Breast epithelium (tissue), 4 donors: ENCODE measurements around the gene AMD1. TPM values are rescaled to one million over a fixed set of nuclear protein-coding genes. Genes with fewer than 3 reads are reported as not detected.
"Not testable (repeated sequence)": the region's sequence is repeated elsewhere in the genome, so short reads cannot be mapped to it uniquely, and the experiment has no call there.

ENCODE experiments used
- DNase-seq, 2 donors: peaks; one replicate each; pipeline ENCODE4 v3.0.0-alpha.2; 2019; ENCODE audit warnings: low spot score in 2 of 2
- H3K27ac ChIP-seq, 2 donors: fragments of 200-600 bp; sonication (generic) in 1 of 2; one replicate each; pipeline ENCODE4 v1.5.1; 2016 to 2019; ENCODE audit warnings: mild to moderate bottlenecking in 1 of 2
- H3K27me3 ChIP-seq, 2 donors: fragments of 200-600 bp; sonication (generic) in 1 of 2; one replicate each; pipeline versions ENCODE4 v1.5.1 to v1.6.0; 2017 to 2019; ENCODE audit warnings: control low read depth in 1 of 2, mild to moderate bottlenecking in 1 of 2
- H3K36me3 ChIP-seq: fragments of 200-600 bp; one replicate; pipeline ENCODE4 v1.5.1; 2019
- H3K4me1 ChIP-seq, 2 donors: fragments of 200-600 bp; sonication (generic); one replicate each; pipeline ENCODE4 v1.5.1; 2016 to 2019; ENCODE audit warnings: control low read depth in 1 of 2
- H3K4me3 ChIP-seq, 3 donors: fragments of 200-600 bp; sonication (generic); 1 replicate in 2 of 3; 2 replicates in 1 of 3; pipeline ENCODE4 v1.5.1; 2016 to 2019; ENCODE audit warnings: mild to moderate bottlenecking in 3 of 3, moderate library complexity in 2 of 3
- H3K9me3 ChIP-seq, 2 donors: fragments of 200-600 bp; sonication (generic) in 1 of 2; one replicate each; pipeline ENCODE4 v1.5.1; 2016 to 2019; ENCODE audit warnings: control low read depth in 1 of 2
- POLR2A ChIP-seq: fragments of 450-650 bp; IDR thresholded peaks from one replicate; pipeline ENCODE4 v1.6.1; 2016; ENCODE audit warnings: antibody characterized with exemption, mild to moderate bottlenecking, moderate library complexity
- POLR2AphosphoS5 ChIP-seq, 3 donors: sonication (generic); formaldehyde crosslinking; IDR thresholded peaks; one replicate each; pipeline ENCODE4 v1.6.1; 2017; ENCODE audit warnings: antibody characterized with exemption in 3 of 3
- intact Hi-C: fragments of 100-400 bp; cut with DNase I; formaldehyde crosslinking; loops from one replicate; pipeline ENCODE4 v1.15.1; 2023; ENCODE audit warnings: low total_unique reads
- total RNA-seq, 3 donors: library from RNA; depleted of rRNA; stranded (reverse); fragments of >200 nt; gene quantifications; one replicate each; pipeline ENCODE4 v1.1.0, GENCODE V29; 2016
- TF ChIP-seq, protein P1 (sequence below), 3 donors: fragments of 450-650 bp; IDR thresholded peaks; one replicate each; pipeline ENCODE4 v1.5.1; 2016 to 2017; ENCODE audit warnings: antibody characterized with exemption in 3 of 3, mild to moderate bottlenecking in 3 of 3, moderate library complexity in 3 of 3

Gene AMD1
- total RNA-seq, 3 donors from 2014 or later: 50.2 to 74.8 (median 73.4) TPM

DNA sequence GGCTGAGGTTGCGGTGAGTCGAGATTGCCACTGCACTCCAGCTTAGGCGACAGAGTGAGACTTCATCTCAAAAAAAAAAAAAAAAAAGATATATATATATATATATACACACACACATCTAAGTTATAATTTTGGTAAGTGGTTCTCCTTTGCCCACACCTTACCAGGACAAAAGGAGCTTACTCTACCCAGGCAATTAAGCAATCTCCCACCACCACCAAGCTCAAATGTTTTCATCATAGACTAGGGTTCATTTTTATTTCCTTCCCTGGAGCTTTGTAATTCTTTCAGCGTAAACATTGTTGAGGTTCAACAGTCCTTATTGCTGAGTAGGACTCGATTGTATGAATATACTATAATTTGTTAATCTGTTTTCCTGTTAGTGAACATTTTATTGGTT lies 23.5 kb downstream of the AMD1 start:
- Histone ChIP-seq H3K27me3 (no peaks in the 10 kb centered on the region), H3K4me1 (no peaks in the 10 kb centered on the region), H3K9me3 (no peaks in the 10 kb centered on the region), H3K36me3 (no peaks in the 10 kb centered on the region), H3K27ac (no peak overlapping the region), H3K4me3 (no peak overlapping the region)
- TF ChIP-seq POLR2AphosphoS5 (IDR thresholded peaks at IDR 0.05) (no peak), POLR2A (no peak)
- TF ChIP-seq, protein P1, sequence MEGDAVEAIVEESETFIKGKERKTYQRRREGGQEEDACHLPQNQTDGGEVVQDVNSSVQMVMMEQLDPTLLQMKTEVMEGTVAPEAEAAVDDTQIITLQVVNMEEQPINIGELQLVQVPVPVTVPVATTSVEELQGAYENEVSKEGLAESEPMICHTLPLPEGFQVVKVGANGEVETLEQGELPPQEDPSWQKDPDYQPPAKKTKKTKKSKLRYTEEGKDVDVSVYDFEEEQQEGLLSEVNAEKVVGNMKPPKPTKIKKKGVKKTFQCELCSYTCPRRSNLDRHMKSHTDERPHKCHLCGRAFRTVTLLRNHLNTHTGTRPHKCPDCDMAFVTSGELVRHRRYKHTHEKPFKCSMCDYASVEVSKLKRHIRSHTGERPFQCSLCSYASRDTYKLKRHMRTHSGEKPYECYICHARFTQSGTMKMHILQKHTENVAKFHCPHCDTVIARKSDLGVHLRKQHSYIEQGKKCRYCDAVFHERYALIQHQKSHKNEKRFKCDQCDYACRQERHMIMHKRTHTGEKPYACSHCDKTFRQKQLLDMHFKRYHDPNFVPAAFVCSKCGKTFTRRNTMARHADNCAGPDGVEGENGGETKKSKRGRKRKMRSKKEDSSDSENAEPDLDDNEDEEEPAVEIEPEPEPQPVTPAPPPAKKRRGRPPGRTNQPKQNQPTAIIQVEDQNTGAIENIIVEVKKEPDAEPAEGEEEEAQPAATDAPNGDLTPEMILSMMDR (IDR thresholded peaks at IDR 0.05): no peak
- intact Hi-C loops: no loop called here
- no peak for DNase-seq

DNA sequence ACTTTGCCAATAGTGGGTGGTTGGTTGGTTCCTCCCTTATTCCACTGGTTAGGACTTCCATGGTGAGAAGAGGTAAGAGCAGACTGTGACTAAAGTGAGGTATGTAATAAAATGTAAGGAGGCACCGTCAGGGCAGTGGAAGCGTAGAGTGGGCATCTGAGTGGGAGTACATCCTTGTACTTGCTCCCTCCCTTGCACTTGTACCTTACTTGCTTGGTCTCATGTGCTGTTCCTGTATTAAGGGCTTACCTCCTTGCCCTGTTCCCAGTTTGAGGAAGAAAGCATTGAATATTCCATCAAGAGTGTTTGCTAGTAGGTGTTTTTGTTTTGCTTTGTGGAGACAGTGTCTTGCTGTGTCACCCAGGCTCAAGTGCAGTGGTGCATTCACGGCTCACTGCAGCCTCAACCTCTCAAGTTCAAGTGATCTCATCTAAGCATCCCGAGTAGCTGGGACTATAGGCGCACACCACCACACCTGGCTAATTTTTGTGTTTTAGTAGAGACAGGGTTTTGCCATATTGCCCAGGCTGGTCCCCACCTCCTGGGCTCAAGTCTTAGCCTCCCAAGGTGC lies 25.5 kb downstream of the AMD1 start:
- DNase-seq: no peak
- Histone ChIP-seq H3K27ac (no peak overlapping the region), H3K27me3 (no peaks in the 10 kb centered on the region), H3K9me3 (peaks cover 10 to 12% of the 10 kb centered on the region in 2 donors), H3K4me3 (no peak overlapping the region), H3K36me3 (no peaks in the 10 kb centered on the region), H3K4me1 (no peaks in the 10 kb centered on the region)
- TF ChIP-seq POLR2AphosphoS5 (IDR thresholded peaks at IDR 0.05) (no peak), POLR2A (no peak)
- TF ChIP-seq, protein P1 (IDR thresholded peaks at IDR 0.05): no peak
- intact Hi-C loops: no loop called here

DNA sequence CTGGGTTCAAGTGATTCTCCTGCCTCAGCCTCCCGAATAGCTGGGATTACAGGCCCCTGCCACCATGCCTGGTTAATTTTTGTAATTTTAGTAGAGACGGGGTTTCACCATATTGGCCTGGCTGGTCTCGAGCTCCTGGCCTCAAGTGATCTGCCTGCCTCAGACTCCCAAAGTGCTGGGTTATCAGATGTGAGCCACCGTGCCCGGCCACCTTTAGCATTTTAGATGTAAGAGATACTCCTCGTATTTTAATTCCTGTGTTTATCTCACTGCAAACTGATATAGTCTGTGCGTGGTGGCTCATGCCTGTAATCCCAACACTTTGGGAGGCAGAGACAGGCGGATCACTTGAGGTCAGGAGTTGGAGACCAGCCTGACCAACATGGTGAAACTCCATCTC lies 27.0 kb downstream of the AMD1 start:
- H3K36me3 ChIP-seq, H3K4me1 ChIP-seq, H3K4me3 ChIP-seq, H3K27ac ChIP-seq, intact Hi-C loops, H3K27me3 ChIP-seq, DNase-seq: not testable (repeated sequence)
- H3K9me3 ChIP-seq: peaks cover 10 to 23% of the 10 kb centered on the region in 2 donors

DNA sequence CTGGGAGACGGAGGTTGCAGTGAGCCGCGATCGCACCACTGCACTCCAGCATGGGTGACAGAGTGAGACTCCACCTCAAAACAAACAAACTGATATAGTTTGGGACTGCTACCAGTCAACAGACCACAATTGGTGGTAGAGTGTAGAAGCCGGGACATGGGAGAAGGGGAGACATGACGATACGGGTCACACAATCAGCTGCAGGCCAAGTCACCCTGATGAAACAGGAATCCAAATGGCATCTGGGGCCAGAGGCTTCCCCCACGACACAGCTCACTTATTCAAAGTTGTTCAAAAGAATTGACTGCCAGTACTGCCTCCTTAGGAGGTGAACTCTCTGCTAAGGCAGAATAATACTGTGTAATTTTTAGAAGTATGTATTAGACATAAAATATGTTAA lies 27.5 kb downstream of the AMD1 start:
- Histone ChIP-seq H3K27me3 (no peaks in the 10 kb centered on the region), H3K27ac (no peak overlapping the region), H3K36me3 (no peaks in the 10 kb centered on the region), H3K4me1 (no peaks in the 10 kb centered on the region), H3K4me3 (no peak overlapping the region), H3K9me3 (peaks cover 10 to 28% of the 10 kb centered on the region in 2 donors)
- DNase-seq: no peak
- TF ChIP-seq POLR2AphosphoS5 (IDR thresholded peaks at IDR 0.05) (no peak), POLR2A (no peak)
- TF ChIP-seq, protein P1 (IDR thresholded peaks at IDR 0.05): no peak
- intact Hi-C loops: no loop called here

DNA sequence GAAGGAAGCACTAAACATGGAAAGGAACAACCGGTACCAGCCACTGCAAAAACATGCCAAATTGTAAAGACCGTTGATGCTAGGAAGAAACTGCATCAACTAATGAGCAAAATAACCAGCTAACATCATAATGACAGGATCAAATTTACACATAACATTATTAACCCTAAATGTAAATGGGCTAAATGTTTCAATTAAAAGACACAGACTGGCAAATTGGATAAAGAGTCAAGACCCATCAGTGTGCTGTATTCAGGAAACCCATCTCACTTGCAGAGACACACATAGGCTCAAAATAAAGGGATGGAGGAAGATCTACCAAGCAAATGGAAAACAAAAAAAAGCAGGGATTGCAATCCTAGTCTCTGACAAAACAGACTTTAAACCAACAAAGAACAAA lies 31.7 kb downstream of the AMD1 start:
- H3K4me3 ChIP-seq, H3K4me1 ChIP-seq, DNase-seq, intact Hi-C loops, H3K36me3 ChIP-seq, H3K27ac ChIP-seq, H3K27me3 ChIP-seq: not testable (repeated sequence)
- peaks cover 14 to 35% of the 10 kb centered on the region in 2 donors for H3K9me3 ChIP-seq

DNA sequence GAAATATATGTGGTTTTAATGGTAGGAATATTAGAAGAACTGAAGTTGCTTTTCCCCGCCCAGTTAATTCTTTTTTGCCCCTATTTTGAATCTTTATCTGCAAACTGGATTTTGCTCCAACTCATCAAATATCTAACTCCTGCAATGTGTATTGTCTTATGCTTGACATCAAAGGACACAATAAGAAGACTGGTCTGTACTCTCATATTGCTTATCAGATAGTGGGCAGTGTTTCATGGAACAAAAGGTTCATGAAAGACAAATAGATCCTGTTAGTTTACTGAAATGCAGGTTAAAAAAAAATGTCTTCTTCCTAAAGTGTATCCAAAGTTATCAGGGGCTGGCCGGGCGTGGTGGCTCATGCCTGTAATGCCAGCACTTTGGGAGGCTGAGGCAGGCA lies 56.2 kb downstream of the AMD1 start:
- no peak overlapping the region for H3K27ac ChIP-seq
- intact Hi-C loops: no loop called here
- no peaks in the 10 kb centered on the region for H3K4me1 ChIP-seq
- H3K36me3 ChIP-seq: no peaks in the 10 kb centered on the region
- no peak overlapping the region for H3K4me3 ChIP-seq
- DNase-seq: no peak
- TF ChIP-seq, protein P1 (IDR thresholded peaks at IDR 0.05): no peak
- no peak for TF ChIP-seq POLR2A
- no peak for TF ChIP-seq POLR2AphosphoS5 (IDR thresholded peaks at IDR 0.05)
- H3K9me3 ChIP-seq: no peaks in the 10 kb centered on the region
- no peaks in the 10 kb centered on the region for H3K27me3 ChIP-seq
